GM12878 (cell line): ENCODE data around the gene NAA60. TPM values are rescaled to one million over a fixed set of nuclear protein-coding genes. Genes with fewer than 3 reads are reported as not detected.

Experiments
- ATAC-seq: fragments of 200-7000 bp; cut with Tn5 transposase; 3 replicates; pipeline ENCODE4 v1.9.1; 2020; ENCODE audit warnings: mild to moderate bottlenecking, moderate library complexity
- BruUV-seq: library from RNA; stranded (reverse); fragments of 400-500 nt; replicated peaks from 2 replicates; lab custom pipeline; 2021; lab: Mats Ljungman, UMichigan
- CTCF ChIA-PET: fragments of 300-600 bp; sonication (Branson Sonifier 250); formaldehyde crosslinking; extraction: SDS; loops from one replicate; lab custom pipeline; 2021; ENCODE audit warnings: inconsistent platforms; lab: Yijun Ruan, JAX
- POLR2A ChIA-PET: fragments of 350-600 bp; formaldehyde crosslinking; extraction: SDS; loops from one replicate; lab custom pipeline; 2021; ENCODE audit warnings: inconsistent platforms; lab: Charles Lee
- RAD21 ChIA-PET: fragments of 300-600 bp; sonication (Branson Sonifier 250); formaldehyde crosslinking; loops from one replicate; lab custom pipeline; 2023; ENCODE audit warnings: antibody characterized with exemption; ENCODE audit not compliant: unreplicated experiment; lab: Charles Lee
- SMC1A ChIA-PET: fragments of 300-600 bp; sonication (Branson Sonifier 250); formaldehyde crosslinking; loops from one replicate; lab custom pipeline; 2023; ENCODE audit not compliant: unreplicated experiment, uncharacterized antibody; lab: Charles Lee
- DNase-seq: peaks from one replicate; pipeline ENCODE4 v3.0.0-alpha.2; 2011; ENCODE audit warnings: low read depth, low spot score
- FAIRE-seq: peaks from 3 replicates; lab custom pipeline; 2011; peaks lifted over from hg19 to GRCh38; lab: Jason Lieb, UNC
- H2AFZ ChIP-seq: 2 replicates; pipeline ENCODE4 v1.6.0; 2011; ENCODE audit warnings: low read depth, low read length, control low read depth; ENCODE audit not compliant: control insufficient read depth
- H3K27ac ChIP-seq: 2 replicates; pipeline ENCODE4 v1.5.1; 2011; ENCODE audit warnings: control low read depth; ENCODE audit not compliant: control insufficient read depth, insufficient read depth
- H3K27me3 ChIP-seq, 2 experiments: replicated peaks in 1 of 2; 2 replicates each; pipeline versions ENCODE4 v1.6.0 to v1.6.1; 2011; ENCODE audit warnings: low read length in 1 of 2; ENCODE audit not compliant: control insufficient read depth in 2 of 2, insufficient read depth in 2 of 2
- H3K36me3 ChIP-seq, 2 experiments: 2 replicates each; pipeline ENCODE4 v1.5.1; 2011; ENCODE audit warnings: low read length in 1 of 2; ENCODE audit not compliant: control insufficient read depth in 2 of 2, insufficient read depth in 2 of 2
- H3K4me1 ChIP-seq: 2 replicates; pipeline ENCODE4 v1.6.1; 2011; ENCODE audit warnings: mild to moderate bottlenecking, low read length, moderate library complexity, mixed read lengths; ENCODE audit not compliant: control insufficient read depth, insufficient read depth
- H3K4me2 ChIP-seq: 2 replicates; pipeline ENCODE4 v1.6.0; 2011; ENCODE audit warnings: control low read depth; ENCODE audit not compliant: control insufficient read depth, insufficient read depth
- H3K4me3 ChIP-seq: fragments of 200-600 bp; sonication (generic); 2 replicates; pipeline ENCODE4 v1.5.1; 2016
- H3K79me2 ChIP-seq: 2 replicates; pipeline ENCODE4 v1.6.0; 2011; ENCODE audit warnings: low read length; ENCODE audit not compliant: control insufficient read depth, insufficient read depth
- H3K9ac ChIP-seq: 2 replicates; pipeline ENCODE4 v1.8.0; 2011; ENCODE audit warnings: low read length, control low read depth, mixed read lengths; ENCODE audit not compliant: control insufficient read depth, insufficient read depth
- H3K9me3 ChIP-seq: replicated peaks from 3 replicates; pipeline ENCODE4 v1.5.1; 2011; ENCODE audit warnings: mild to moderate bottlenecking, low read length; ENCODE audit not compliant: control insufficient read depth, insufficient read depth
- H4K20me1 ChIP-seq: 2 replicates; pipeline ENCODE4 v1.6.0; 2011; ENCODE audit not compliant: control insufficient read depth, insufficient read depth
- ASH2L ChIP-seq: fragments of 300-600, 200-600 bp; sonication (generic); IDR thresholded peaks from 2 replicates; pipeline ENCODE4 v1.6.1; 2017; ENCODE audit warnings: low read depth, mild to moderate bottlenecking, borderline replicate concordance
- CEBPB ChIP-seq, 2 experiments: fragments of 150-350 bp in 1 of 2; IDR thresholded peaks; 2 replicates each; pipeline ENCODE4 v1.6.1; 2012 to 2014; ENCODE audit warnings: low read depth in 2 of 2, low read length in 2 of 2, borderline replicate concordance in 1 of 2, inconsistent platforms in 1 of 2
- ESRRA ChIP-seq: IDR thresholded peaks from 2 replicates; pipeline ENCODE4 v1.6.1; 2012; ENCODE audit warnings: mild to moderate bottlenecking, low read length, improper control_type of control experiment
- FOXM1 ChIP-seq: IDR thresholded peaks from 2 replicates; pipeline ENCODE4 v1.6.1; 2012; ENCODE audit warnings: low read depth, mild to moderate bottlenecking, inconsistent platforms, low read length, moderate library complexity
- HDAC6 ChIP-seq: fragments of 200-600 bp; sonication (generic); IDR thresholded peaks from one replicate; pipeline ENCODE4 v1.8.0; 2017; ENCODE audit warnings: antibody characterized with exemption; ENCODE audit not compliant: unreplicated experiment
- IRF4 ChIP-seq: IDR thresholded peaks from 2 replicates; pipeline ENCODE4 v1.6.1; 2011; ENCODE audit warnings: low read depth, low read length
- MLLT1 ChIP-seq: fragments of 450-650 bp; IDR thresholded peaks from 2 replicates; pipeline ENCODE4 v1.6.1; 2016; ENCODE audit warnings: mild to moderate bottlenecking
- MTA3 ChIP-seq: IDR thresholded peaks from 2 replicates; pipeline ENCODE4 v1.6.1; 2012; ENCODE audit warnings: low read length, inconsistent platforms, borderline replicate concordance
- PAX5 ChIP-seq: IDR thresholded peaks from 2 replicates; pipeline ENCODE4 v1.6.1; 2011; ENCODE audit warnings: low read depth, low read length, borderline replicate concordance
- RELB ChIP-seq: fragments of 450-650 bp; IDR thresholded peaks from 2 replicates; pipeline ENCODE4 v1.6.1; 2017; ENCODE audit warnings: low read depth, mild to moderate bottlenecking, moderate library complexity
- SREBF2 ChIP-seq: IDR thresholded peaks from 2 replicates; pipeline ENCODE4 v1.6.1; 2012; ENCODE audit warnings: mild to moderate bottlenecking, low read length
- TCF3 ChIP-seq: IDR thresholded peaks from 2 replicates; pipeline ENCODE4 v1.6.1; 2012; ENCODE audit warnings: low read depth, mild to moderate bottlenecking, low read length, borderline replicate concordance; ENCODE audit not compliant: insufficient read depth
- WRNIP1 ChIP-seq: IDR thresholded peaks from 2 replicates; pipeline ENCODE4 v1.6.1; 2011; ENCODE audit warnings: low read depth, low read length, improper control_type of control experiment, borderline replicate concordance
- ZNF217 ChIP-seq: fragments of 450-650 bp; IDR thresholded peaks from 2 replicates; pipeline ENCODE4 v1.6.1; 2017; ENCODE audit warnings: antibody characterized with exemption, mild to moderate bottlenecking
- WGBS: methylation state at CpG from one replicate; pipeline ENCODE4 v1.1.6; 2016; ENCODE audit warnings: low lambda C conversion rate; ENCODE audit not compliant: insufficient replicate concordance, insufficient coverage; ENCODE audit errors: missing lambda C conversion rate; 5-methylcytosine and 5-hydroxymethylcytosine counted together
- in situ Hi-C: fragments of 300-500 bp; cut with MboI; formaldehyde crosslinking; loops from 9 replicates; pipeline ENCODE4 v1.14.3; 2018; ENCODE audit warnings: mixed read lengths
- intact Hi-C: fragments of 100-400 bp; cut with micrococcal nuclease; formaldehyde crosslinking; loops from one replicate; pipeline ENCODE4 v1.14.2; 2022; ENCODE audit not compliant: unreplicated experiment
- polyA plus RNA-seq, 11 experiments: library from polyadenylated mRNA; depleted of rRNA in 4 of 11; unstranded in 6 of 11; stranded (reverse) in 5 of 11; fragments of >200 nt; fragmentation: Nextera tagmentation in 4 of 11; fragmentation: Illumina TruSeq in 1 of 11; extraction: Ambion mirVana in 4 of 11; extraction: Trizol in 1 of 11; gene quantifications; 1 replicate in 1 of 11; 2 replicates in 10 of 11; pipeline versions ENCODE4 v1.2.1 to v1.2.3, GENCODE V29; 2011 to 2016; ENCODE audit warnings: inconsistent platforms in 2 of 11, missing spikeins in 2 of 11, low read depth in 1 of 11
- total RNA-seq, 4 experiments: library from RNA; depleted of rRNA in 3 of 4; stranded (reverse); fragments of >200 nt in 3 of 4; fragmentation: Illumina TruSeq in 1 of 4; extraction: Trizol in 1 of 4; gene quantifications; 2 replicates each; pipeline versions ENCODE4 v1.2.1 to v1.2.3, GENCODE V29; 2013 to 2021
- TF ChIP-seq, protein P1 (sequence below): fragments of 450-650 bp; IDR thresholded peaks from 2 replicates; pipeline ENCODE4 v1.6.1; 2014; ENCODE audit warnings: mild to moderate bottlenecking
- TF ChIP-seq, protein P2 (sequence below): fragments of 450-650 bp; IDR thresholded peaks from 2 replicates; pipeline ENCODE4 v1.6.1; 2018; ENCODE audit warnings: borderline replicate concordance, mild to moderate bottlenecking; ENCODE audit not compliant: partially characterized antibody

Gene NAA60
- total and polyA plus RNA-seq, 10 of the 15 experiments (the other 5 are each of a cell fraction or from before 2014, with no cell fraction given), result 6.2 to 43.1 (median 34.6) TPM

- H2AFZ ChIP-seq, result no peak overlapping the region
- peaks cover 0 to 2% of the 10 kb centered on the region in 2 experiments; a peak in 2 of 4 replicates for H3K36me3 ChIP-seq
- no peaks in the 10 kb centered on the region for H3K27me3 ChIP-seq
- H3K27ac ChIP-seq, result no peak overlapping the region
- H3K9ac ChIP-seq, result no peak overlapping the region
- no peaks in the 10 kb centered on the region for H3K9me3 ChIP-seq
- no peak for ATAC-seq
- no TSS peak for BruUV-seq
- ChIA-PET RAD21 (no interaction called here), POLR2A (no interaction called here), SMC1A (no interaction called here), CTCF (no interaction called here)
- no peaks in the 10 kb centered on the region for H3K4me1 ChIP-seq
- WGBS, result 86% methylated on average over 8 of the region's 10 CpGs
- in situ Hi-C loops (no loop called here), intact Hi-C loops (no loop called here)
- H4K20me1 ChIP-seq, result no peaks in the 10 kb centered on the region
- no peak overlapping the region for H3K4me2 ChIP-seq
- no peaks in the 10 kb centered on the region for H3K79me2 ChIP-seq
- no peak for FAIRE-seq
- no peak overlapping the region for H3K4me3 ChIP-seq
- no peak for DNase-seq
- TF ChIP-seq ZNF217, result no peak
- no peak for TF ChIP-seq IRF4
- TF ChIP-seq RELB, result no peak
- TF ChIP-seq MTA3, result no peak
- TF ChIP-seq, protein P1, sequence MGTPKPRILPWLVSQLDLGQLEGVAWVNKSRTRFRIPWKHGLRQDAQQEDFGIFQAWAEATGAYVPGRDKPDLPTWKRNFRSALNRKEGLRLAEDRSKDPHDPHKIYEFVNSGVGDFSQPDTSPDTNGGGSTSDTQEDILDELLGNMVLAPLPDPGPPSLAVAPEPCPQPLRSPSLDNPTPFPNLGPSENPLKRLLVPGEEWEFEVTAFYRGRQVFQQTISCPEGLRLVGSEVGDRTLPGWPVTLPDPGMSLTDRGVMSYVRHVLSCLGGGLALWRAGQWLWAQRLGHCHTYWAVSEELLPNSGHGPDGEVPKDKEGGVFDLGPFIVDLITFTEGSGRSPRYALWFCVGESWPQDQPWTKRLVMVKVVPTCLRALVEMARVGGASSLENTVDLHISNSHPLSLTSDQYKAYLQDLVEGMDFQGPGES, result no peak
- no peak for TF ChIP-seq FOXM1
- TF ChIP-seq CEBPB (IDR thresholded peaks at IDR 0.05; ENCODE audit: borderline replicate concordance in 1 of 2, low read depth in 2 of 2, low read length in 2 of 2), result no peak
- no peak for TF ChIP-seq ASH2L
- no peak for TF ChIP-seq ESRRA
- TF ChIP-seq, protein P2, sequence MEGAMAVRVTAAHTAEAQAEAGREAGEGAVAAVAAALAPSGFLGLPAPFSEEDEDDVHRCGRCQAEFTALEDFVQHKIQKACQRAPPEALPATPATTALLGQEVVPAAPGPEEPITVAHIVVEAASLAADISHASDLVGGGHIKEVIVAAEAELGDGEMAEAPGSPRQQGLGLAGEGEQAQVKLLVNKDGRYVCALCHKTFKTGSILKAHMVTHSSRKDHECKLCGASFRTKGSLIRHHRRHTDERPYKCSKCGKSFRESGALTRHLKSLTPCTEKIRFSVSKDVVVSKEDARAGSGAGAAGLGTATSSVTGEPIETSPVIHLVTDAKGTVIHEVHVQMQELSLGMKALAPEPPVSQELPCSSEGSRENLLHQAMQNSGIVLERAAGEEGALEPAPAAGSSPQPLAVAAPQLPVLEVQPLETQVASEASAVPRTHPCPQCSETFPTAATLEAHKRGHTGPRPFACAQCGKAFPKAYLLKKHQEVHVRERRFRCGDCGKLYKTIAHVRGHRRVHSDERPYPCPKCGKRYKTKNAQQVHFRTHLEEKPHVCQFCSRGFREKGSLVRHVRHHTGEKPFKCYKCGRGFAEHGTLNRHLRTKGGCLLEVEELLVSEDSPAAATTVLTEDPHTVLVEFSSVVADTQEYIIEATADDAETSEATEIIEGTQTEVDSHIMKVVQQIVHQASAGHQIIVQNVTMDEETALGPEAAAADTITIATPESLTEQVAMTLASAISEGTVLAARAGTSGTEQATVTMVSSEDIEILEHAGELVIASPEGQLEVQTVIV, result no peak
- TF ChIP-seq MLLT1, result no peak
- no peak for TF ChIP-seq PAX5
- no peak for TF ChIP-seq HDAC6
- TF ChIP-seq TCF3, result no peak
- TF ChIP-seq WRNIP1, result no peak
- no peak for TF ChIP-seq SREBF2
Observed at GRCh38 chr16:3492356-3492755, 48.9 kb downstream of the NAA60 start.
